Hepatocyte (in vitro differentiated cells): ENCODE data around the gene CCDC9.

Experiments used
- CTCF ChIP-seq: fragments of 200-600 bp; sonication (generic); IDR thresholded peaks from 2 replicates; pipeline ENCODE4 v1.5.1; 2016; ENCODE audit warnings: antibody characterized with exemption, mild to moderate bottlenecking; ENCODE audit not compliant: poor library complexity
- EZH2 ChIP-seq: fragments of 200-600 bp; sonication (generic); IDR thresholded peaks from 2 replicates; pipeline ENCODE4 v1.6.1; 2016; ENCODE audit warnings: antibody characterized with exemption, mild to moderate bottlenecking, borderline replicate concordance
- EZH2phosphoT487 ChIP-seq: fragments of 200-600 bp; sonication (generic); IDR thresholded peaks from one replicate; pipeline ENCODE4 v1.6.1; 2018; ENCODE audit warnings: antibody characterized with exemption, mild to moderate bottlenecking, low read depth, moderate library complexity; ENCODE audit not compliant: unreplicated experiment, severe bottlenecking

GRCh38 chr19:47231215-47232054 is 24.9 kb upstream of the CCDC9 start:
- no peak for TF ChIP-seq EZH2phosphoT487
- no peak for TF ChIP-seq CTCF
- no peak for TF ChIP-seq EZH2
